ENCODE results near the gene POU2F1. TPM values are rescaled to one million over a fixed set of nuclear protein-coding genes. Genes with fewer than 3 reads are reported as not detected.

The POU2F1 gene
- polyA plus RNA-seq, 1 donor (not counting 4 experiments of a cell fraction or from before 2014, with no cell fraction given), result 3.2 TPM

GRCh38 chr1:167467126-167467710, 246.5 kb downstream of the POU2F1 start:
- Histone ChIP-seq H3K9me1 (ENCODE audit: control insufficient read depth, extremely low read depth, insufficient read depth, low read length) (no peaks in the 10 kb centered on the region), H2AFZ (ENCODE audit: control insufficient read depth, low read length) (no peak overlapping the region), H3K27me3 (ENCODE audit: control insufficient read depth, extremely low read depth, insufficient read depth, low read length) (no peaks in the 10 kb centered on the region), H3K9me3 (ENCODE audit: control insufficient read depth, low read depth, low read length) (no peaks in the 10 kb centered on the region), H3K4me3 (ENCODE audit: control insufficient read depth in 2 of 3, extremely low read depth in 1 of 3, insufficient read depth in 2 of 3, low read depth in 1 of 3, low read length in 3 of 3) (no peak overlapping the region), H3K4me1 (ENCODE audit: control insufficient read depth, extremely low read depth, insufficient read depth, low read length) (peaks cover 4% of the 10 kb centered on the region), H3K9ac (ENCODE audit: control insufficient read depth, extremely low read depth, insufficient read depth, low read length) (no peak overlapping the region), H3K79me2 (ENCODE audit: control insufficient read depth, insufficient read depth, low read length) (no peaks in the 10 kb centered on the region), H3K27ac (ENCODE audit: control insufficient read depth, insufficient read depth, low read length) (no peak overlapping the region), H3K4me2 (ENCODE audit: control insufficient read depth, extremely low read depth, insufficient read depth, low read depth, low read length) (peak overlapping the region; percentile 1), H3K36me3 (ENCODE audit: control insufficient read depth in 2 of 2, extremely low read depth in 1 of 2, insufficient read depth in 2 of 2, low read length in 2 of 2) (no peaks in the 10 kb centered on the region), H4K20me1 (ENCODE audit: control insufficient read depth, extremely low read depth, insufficient read depth, low read length) (no peaks in the 10 kb centered on the region)
- DNase-seq (ENCODE audit: low read depth, low spot score), result no peak
- dilution Hi-C loops (cut with MboI; ENCODE audit: extremely low pct_ligation_motif_present, low sequenced_read_pairs), result no loop called here
- peak; percentile 74 for FAIRE-seq
- TF ChIP-seq CTCF (optimal IDR thresholded peaks at IDR 0.05 in 1 of 3, IDR thresholded peaks at IDR 0.05 in 1 of 3, conservative IDR thresholded peaks at IDR 0.05 in 1 of 3; ENCODE audit: extremely low read depth in 1 of 3, insufficient read depth in 2 of 3, low read length in 3 of 3) (no peak), EZH2 (IDR thresholded peaks at IDR 0.05; ENCODE audit: low read length) (no peak)

- Histone ChIP-seq H3K4me1 (ENCODE audit: control insufficient read depth, extremely low read depth, insufficient read depth, low read length) (peaks cover 4% of the 10 kb centered on the region), H3K27ac (ENCODE audit: control insufficient read depth, insufficient read depth, low read length) (no peak overlapping the region), H3K9me3 (ENCODE audit: control insufficient read depth, low read depth, low read length) (no peaks in the 10 kb centered on the region), H3K4me3 (ENCODE audit: control insufficient read depth in 2 of 3, extremely low read depth in 1 of 3, insufficient read depth in 2 of 3, low read depth in 1 of 3, low read length in 3 of 3) (no peak overlapping the region), H3K4me2 (ENCODE audit: control insufficient read depth, extremely low read depth, insufficient read depth, low read depth, low read length) (peak overlapping the region; percentile 1), H3K27me3 (ENCODE audit: control insufficient read depth, extremely low read depth, insufficient read depth, low read length) (no peaks in the 10 kb centered on the region), H3K36me3 (ENCODE audit: control insufficient read depth in 2 of 2, extremely low read depth in 1 of 2, insufficient read depth in 2 of 2, low read length in 2 of 2) (no peaks in the 10 kb centered on the region), H3K9ac (ENCODE audit: control insufficient read depth, extremely low read depth, insufficient read depth, low read length) (no peak overlapping the region), H3K9me1 (ENCODE audit: control insufficient read depth, extremely low read depth, insufficient read depth, low read length) (no peaks in the 10 kb centered on the region), H3K79me2 (ENCODE audit: control insufficient read depth, insufficient read depth, low read length) (no peaks in the 10 kb centered on the region), H2AFZ (ENCODE audit: control insufficient read depth, low read length) (no peak overlapping the region), H4K20me1 (ENCODE audit: control insufficient read depth, extremely low read depth, insufficient read depth, low read length) (no peaks in the 10 kb centered on the region)
- dilution Hi-C loops (cut with MboI; ENCODE audit: extremely low pct_ligation_motif_present, low sequenced_read_pairs), result no loop called here
- no peak for FAIRE-seq
- TF ChIP-seq CTCF (optimal IDR thresholded peaks at IDR 0.05 in 1 of 3, IDR thresholded peaks at IDR 0.05 in 1 of 3, conservative IDR thresholded peaks at IDR 0.05 in 1 of 3; ENCODE audit: extremely low read depth in 1 of 3, insufficient read depth in 2 of 3, low read length in 3 of 3) (no peak), EZH2 (IDR thresholded peaks at IDR 0.05; ENCODE audit: low read length) (no peak)
- DNase-seq (ENCODE audit: low read depth, low spot score), result no peak
Observed at GRCh38 chr1:167467752-167468151, 247.1 kb downstream of the POU2F1 start.
